IPS-NIHi7 (cell line): ENCODE measurements around the gene ATG3.
"Not testable (repeated sequence)": the region's sequence is repeated elsewhere in the genome, so short reads cannot be mapped to it uniquely, and the experiment has no call there.

Experiments
- DNase-seq: peaks from one replicate; pipeline ENCODE4 v3.0.0; 2012; ENCODE audit warnings: mixed read lengths; ENCODE audit errors: extremely low spot score

The ATG3 gene

DNA sequence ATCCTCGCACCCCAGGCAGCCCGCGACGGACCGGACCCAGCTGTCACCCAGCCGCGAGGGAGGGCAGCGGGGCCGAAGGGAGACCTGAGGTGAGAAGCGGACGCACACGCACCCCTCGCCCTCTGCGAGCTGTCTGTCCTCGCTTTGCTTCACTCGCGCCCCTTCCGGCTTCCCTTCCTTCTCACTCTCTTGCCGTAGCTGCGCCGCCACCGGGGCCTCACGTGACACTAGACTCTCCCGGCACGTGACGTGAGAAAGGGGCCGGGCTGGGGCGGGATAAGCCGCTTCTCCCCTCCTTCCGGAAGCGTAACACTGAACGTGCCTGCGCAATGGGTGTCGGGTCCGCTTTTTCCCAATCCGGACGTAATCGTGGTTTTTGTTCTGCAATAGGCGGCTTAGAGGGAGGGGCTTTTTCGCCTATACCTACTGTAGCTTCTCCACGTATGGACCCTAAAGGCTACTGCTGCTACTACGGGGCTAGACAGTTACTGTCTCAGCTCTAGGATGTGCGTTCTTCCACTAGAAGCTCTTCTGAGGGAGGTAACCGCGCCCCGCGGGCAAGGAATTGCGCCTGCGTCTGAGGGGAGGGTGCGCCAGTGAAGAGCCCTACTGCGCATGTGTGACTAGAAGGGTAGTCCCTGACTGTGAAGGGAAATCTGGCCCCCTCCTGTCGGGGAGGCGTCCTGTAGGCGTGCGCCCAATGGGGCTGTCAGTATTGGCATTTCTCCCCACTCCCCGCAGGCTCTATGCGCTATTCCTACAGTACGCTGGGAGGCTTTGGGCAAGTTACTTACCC is at the start of gene ATG3, which contains the start of gene SLC35A5:
Gene ATG3, minus strand, starts transcription at position 229 of the 796 bp plus-strand sequence. CDS start 434 bp downstream, outside the sequence.
Gene SLC35A5, plus strand, starts transcription at position 312 of the 796 bp plus-strand sequence. CDS start 1,359 bp downstream, outside the sequence.
- peak; percentile 92 for DNase-seq

DNA sequence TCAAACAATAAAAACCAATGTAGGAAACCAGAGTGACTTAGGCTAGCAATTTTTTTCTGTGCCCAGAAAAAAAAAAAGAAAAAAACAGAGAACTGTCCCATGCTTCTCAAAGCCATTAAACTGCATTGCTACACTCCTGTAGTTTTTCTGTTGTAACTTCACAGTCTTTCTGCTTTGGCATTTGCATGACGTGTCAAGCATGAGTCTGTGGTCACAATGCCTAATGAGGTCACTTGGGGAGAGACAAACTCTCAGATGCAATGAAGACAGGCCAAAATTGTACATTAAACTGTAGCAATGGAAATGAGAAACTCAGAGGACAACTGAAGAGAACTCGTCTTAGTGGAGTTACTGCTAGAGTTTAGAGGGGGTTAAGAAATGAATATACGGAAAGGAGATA is 48.4 kb upstream of the ATG3 start:
- no peak for DNase-seq

DNA sequence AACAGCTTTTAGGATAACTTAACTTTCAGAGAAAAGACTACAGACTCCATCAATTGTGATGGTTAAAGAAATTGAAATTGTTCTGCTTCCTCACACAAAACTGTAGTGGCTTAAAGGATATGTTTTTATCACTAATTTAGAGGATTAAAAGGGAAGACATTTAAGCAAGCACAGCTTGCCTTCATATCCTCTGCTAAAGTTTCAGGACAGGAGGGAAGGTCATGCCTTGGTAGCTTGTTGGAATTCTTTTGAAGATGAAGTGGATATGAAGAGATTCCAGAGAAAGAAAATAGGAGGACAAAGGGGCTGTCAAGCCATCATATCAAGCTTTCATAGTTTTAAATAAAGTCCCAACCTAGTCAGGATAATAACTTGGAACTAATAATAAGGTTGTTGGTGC is 46.1 kb upstream of the ATG3 start:
- no peak for DNase-seq

DNA sequence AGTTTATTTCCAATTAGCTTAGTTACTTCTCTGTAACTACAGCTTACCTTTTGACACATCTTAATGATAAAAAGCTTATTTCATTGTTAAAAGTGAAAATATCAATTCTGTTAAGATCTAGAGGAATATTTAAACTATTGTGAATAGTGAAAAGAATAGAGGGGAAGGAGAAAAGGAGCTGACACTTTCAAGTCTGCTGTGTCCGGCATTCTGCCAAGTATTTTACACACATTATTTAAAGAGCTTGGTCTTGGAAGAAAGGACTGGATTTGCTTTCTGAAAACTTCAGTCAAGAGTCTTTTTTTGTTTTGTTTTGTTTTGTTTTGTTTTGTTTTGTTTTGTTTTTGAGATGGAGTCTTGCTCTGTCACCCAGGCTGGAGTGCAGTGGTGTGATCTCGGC is 44.3 kb upstream of the ATG3 start:
- DNase-seq: no peak

DNA sequence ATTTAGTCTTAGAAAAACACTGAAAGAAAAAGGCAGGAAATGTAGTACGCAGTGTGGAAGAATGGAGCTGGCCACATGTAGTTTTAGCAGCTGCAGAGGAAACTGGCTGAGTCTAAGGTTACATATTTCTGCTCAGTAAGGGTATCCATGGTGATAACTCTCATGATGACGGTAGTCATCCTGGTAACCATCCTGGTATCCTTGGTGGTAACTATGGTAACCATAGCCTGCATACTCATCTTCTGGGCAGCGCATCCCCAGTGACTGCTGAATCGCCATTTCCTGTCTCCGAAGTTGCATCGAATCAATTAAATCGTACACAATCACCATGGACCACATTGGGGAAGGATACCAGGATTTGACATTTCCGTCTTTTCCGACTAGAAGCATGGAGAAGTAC is 43.5 kb upstream of the ATG3 start:
- no peak for DNase-seq

DNA sequence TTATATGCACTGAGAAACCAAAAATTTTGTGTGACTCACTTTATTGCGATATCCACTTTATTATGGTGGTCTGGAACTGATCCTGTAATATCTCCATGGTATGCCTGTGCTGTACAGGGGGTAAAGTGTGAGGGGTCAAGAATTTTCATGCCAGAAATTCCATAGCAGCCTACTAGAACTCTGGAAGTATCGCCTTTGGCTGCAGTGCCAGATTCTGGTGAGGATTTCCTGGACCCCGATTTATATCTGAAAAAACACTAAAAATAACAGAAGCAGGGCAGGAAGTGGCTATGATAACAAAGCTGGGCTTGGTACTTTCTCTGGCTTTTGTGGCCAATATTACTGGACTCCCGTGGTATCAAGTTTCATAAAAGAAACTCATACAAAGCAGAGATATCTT is 42.8 kb upstream of the ATG3 start:
- DNase-seq: no peak

DNA sequence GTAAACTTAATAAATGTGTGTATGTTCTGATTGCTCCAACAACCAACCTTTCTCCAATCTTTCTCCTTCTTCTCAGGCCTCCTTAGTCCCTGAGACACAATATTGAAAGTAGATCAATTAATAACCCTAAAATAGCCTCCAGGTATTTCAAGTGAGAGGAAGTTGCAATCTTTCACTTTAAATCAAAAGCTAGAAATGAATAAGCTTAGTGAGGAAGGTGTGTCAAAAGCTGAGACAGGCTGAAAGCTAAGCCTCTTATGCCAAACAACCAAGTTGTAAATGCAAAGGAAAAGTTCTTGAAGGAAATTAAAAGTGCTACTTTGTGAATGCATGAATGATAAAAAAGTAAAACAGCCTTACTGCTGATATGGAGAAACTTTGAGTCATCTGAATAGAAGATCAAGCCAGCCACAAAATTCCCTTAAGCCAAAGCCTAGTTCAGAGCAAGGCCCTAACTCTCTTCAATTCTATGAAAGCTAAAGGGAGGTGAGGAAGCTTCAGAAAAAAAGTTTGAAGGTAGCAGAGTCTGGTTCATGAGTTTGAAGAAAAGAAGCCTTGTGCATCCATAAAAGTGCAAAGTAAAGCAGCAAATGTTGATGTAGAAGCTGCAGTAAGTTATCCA is 40.6 kb upstream of the ATG3 start:
- no peak for DNase-seq

DNA sequence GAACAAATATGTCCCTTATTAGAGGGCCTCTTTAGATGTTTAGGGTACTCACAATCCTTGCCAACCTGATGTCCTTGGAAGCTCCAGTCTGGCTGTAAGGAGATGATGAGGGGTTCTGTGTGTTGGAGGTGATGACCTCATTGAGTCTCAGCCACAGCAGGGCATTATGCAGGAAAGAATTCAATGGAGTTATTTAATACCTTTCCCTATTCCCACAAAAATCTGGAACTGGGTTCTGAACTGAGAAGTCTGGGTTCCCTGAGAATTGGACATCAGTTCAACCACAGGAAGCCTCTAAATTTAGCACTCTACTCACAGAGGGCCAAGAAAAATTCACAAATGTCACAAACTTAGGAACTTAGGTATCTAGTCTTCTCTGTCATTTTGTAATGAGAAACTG is 37.0 kb upstream of the ATG3 start:
- no peak for DNase-seq

DNA sequence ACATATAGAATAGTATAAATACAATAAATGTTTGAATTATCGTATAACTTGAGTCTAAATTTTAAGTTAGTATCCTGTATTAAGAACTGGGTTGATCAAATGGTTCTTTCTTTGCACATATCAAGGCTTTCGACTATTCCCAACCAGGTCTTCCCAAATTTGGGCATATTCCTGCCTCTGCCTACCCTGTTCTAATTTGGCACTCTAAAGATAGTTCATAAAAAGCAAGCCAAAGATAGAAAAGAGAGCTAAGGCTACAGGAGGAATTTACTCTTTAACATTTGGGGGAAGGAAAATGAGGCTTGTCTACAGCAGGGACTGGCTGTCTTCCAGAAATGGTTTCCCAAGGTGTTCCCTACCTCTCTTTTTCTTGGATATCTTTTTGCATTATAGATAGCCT is 36.2 kb upstream of the ATG3 start:
- DNase-seq: no peak

DNA sequence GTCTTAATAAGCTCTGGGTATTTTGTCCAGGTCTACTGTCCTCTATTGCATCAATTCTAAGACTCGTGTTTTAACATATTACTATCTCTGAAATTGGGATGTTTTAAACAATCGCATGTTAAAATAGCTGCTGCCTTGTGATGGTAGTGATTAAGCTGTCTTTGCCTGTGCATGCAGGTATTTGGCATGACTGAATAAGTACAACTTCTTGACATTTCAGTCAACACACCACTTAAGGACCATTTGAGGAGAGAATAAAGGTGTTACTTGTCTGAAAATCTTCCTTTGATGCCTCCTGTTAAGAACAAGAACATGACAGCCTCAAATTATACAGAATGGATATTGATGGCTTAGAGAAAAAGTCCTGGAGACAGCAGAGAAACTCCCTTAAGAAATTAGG is 33.1 kb upstream of the ATG3 start:
- DNase-seq: no peak

DNA sequence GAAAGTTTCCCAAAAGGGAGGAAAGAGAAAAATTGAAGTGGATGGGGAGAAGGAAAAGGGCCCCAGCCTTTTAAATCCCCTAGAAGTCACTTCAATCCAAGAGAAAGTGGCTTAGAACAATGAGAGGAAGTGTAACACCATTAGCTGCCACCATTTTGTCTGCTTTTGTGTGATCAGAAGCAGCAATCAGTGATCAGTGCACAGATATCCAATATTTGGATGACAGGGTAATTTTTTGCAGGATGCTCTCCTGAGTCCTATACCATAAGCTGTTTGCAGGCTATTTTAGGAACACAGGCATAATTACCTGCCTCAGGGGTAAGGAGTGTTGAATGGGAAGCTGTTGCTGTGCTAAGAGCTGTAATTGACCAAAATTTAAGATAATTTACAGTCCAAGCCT is 31.5 kb upstream of the ATG3 start:
- DNase-seq: no peak

DNA sequence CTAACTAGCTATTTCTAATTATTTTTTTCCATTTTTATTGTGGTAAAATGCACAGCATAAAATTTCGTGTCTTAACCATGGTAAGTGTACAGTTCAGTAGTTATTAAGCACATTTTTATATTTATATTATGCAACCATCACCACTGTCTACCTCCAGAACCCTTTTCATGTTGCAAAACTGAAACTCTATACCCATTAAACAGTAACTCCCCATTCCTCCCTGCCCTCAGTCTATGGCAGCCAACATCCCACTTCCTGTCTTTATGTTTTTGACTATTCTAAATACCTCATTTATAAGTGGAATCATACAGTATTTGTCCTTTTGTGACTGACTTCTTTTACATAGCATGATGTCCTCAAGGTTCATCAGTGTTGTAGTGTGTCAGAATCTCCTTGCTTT is 25.6 kb upstream of the ATG3 start:
- DNase-seq: no peak

DNA sequence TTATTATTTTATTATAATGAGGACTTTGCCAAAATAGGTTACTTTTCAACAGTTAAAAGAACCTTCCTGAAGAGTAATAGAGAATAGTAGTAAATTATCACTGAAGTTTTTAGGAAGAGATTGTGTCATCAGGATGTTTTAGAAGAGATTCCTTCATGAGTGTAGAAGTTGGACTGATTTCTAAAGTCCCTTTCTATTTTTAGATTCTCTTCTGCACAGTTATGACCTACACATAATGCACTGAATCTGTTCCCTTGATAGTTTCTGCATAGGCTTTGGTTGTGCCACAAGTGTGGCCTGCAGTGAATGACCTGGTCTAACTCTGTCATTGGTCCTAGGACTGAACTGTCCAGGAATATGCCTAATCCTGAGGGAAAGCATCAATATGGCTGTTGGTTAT is 24.0 kb upstream of the ATG3 start:
- no peak for DNase-seq

DNA sequence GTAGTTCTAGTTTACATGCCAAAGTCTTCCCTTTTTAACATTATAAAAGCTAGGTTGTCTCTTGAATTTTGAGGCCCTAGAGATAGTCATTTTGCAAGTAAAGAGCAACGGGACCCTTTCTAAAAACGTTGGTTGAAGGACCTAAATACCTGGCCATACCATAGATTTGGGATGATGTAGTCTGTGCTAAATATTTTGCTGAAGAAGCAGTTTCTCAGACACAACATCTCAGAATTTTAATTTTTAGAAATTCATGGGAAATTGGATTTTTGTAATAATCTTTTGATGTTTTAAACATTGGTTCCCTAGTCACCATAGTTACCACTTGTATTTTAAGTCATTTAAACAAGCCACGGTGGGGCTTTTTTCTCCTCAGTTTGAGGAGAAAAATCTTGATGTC is 21.3 kb upstream of the ATG3 start:
- no peak for DNase-seq

DNA sequence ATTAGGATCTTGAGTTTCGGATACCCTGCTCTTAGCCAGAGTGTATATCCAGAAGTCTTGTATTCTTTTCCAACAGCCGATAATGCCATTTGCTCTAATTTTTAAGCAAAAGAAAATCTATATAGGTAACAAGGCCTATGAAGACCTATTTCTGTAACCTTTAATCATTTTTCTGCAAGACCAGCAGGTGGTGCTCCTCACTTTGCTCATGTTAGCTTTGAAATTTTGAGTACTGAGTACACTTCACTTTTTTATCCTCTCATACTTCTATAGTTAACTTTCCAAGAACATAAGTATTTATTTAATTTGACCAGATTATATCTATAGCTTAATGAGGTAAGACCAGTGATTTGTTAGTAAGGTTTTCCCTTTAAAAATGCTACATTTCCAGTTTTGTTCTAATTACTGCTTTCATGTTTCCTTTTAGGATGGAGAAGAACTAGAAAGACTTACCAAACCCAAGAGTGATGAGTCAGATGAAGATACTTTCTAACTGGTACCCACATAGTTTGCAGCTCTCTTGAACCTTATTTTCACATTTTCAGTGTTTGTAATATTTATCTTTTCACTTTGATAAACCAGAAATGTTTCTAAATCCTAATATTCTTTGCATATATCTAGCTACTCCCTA is 20.6 kb upstream of the ATG3 start:
- no peak for DNase-seq

DNA sequence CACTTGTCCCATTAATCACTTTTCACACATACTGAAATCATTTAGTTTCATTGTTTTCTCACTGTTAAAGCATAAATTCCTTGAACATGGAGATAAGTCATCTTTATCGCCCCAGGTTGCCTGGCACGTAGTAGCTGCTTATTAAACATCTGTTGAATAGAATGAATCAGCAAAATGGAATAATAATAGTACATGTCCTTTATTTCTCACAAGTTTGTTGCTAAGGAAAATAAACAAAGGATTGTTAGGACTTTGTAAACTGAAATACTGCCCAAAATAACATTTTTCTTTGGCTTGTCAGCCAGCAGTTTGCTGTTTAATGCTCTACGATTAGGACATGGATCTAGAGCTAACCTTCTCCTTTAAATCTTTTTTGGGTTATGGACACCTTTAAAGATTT is 17.9 kb upstream of the ATG3 start:
- DNase-seq: no peak

DNA sequence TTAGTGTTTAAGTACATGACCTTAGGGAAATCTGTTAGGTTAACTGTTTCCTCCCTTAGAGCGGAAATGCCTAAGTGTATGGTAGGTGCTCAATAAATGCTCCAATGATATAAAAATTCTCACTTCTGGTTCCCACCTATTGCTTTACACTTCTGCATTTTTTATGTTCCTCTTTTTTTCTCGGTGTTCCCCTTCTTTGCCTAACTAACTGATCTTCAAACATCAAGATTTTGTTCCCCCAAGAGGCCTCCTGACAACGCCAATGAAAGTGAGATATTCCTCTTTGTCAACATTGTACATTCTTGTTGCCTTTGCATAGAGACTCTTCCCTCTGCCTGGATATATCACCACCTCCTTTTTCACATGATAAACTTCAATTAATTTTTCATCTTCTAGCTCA is 17.5 kb upstream of the ATG3 start:
- DNase-seq: no peak

DNA sequence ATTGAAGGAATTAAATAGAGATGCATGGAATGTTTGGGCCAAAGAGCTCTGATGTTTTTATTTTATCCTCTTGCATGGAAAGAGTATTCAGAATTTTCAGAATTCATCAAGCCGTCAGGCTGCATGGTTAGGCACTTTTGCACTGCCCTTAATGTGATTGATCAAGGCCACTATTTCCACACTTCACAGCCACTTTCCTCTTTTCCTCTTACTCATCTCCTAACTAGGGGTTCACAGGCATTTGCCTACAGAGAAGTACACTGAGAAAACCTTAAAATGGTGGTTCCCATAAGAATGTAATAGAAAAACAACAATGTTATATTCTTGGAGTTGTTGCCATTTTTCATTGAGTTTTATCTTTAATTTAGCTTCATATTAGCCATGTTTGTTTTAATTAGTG is 10.9 kb upstream of the ATG3 start:
- no peak for DNase-seq

DNA sequence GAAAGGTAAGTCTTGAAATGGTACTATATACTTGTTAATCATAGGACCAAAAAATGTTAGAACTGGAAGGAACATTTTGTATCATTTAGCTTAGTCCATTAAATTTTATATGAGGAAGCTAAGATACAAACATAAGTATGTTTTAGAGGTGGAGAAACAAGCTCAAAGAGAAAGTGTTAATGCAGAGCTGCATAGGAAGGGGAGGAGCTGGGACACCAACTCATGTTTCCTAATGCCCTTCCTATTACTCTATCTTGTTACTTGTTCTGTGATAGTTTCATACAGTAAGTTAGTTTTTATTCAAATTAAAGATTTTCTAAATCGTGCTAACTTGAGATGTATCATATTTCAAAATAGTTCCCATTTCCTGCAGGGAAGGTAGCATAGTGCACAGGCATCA is 7.5 kb upstream of the ATG3 start:
- DNase-seq: no peak

DNA sequence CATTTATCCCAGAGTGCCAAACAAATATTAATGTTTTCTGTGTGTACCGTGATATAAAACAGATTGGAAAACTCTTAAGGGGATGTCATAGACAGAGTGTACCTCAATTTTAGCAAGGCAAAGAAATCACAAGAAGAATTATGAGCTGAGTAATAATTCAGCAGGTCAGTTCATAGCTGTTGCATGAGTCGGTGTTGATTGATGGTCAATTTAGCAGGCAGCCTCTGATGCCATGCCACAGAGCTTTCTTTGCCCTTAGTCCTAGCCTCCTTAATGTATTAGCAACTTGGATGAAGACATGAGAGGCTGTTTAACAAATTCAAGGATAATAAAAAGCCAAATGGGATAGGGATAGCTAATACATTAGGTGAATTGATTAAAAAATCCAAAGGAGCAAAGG is 6.9 kb upstream of the ATG3 start:
- DNase-seq: no peak

DNA sequence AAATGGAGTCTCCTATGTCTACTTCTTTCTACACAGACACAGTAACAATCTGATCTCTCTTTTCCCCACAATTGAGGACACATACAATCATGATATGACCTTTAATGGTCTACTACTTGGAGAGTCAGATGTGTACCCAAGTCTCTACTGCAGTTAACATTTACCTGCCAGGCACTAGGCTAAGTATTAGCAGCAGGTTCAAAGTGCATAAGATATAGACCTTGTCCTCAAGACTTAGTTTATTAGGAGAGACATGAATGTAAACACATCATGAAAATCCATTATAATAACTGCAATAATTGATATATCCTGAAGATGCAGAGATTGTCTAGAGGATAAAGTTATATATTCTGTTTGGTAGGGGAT is 3.2 kb upstream of the ATG3 start:
- no peak for DNase-seq

DNA sequence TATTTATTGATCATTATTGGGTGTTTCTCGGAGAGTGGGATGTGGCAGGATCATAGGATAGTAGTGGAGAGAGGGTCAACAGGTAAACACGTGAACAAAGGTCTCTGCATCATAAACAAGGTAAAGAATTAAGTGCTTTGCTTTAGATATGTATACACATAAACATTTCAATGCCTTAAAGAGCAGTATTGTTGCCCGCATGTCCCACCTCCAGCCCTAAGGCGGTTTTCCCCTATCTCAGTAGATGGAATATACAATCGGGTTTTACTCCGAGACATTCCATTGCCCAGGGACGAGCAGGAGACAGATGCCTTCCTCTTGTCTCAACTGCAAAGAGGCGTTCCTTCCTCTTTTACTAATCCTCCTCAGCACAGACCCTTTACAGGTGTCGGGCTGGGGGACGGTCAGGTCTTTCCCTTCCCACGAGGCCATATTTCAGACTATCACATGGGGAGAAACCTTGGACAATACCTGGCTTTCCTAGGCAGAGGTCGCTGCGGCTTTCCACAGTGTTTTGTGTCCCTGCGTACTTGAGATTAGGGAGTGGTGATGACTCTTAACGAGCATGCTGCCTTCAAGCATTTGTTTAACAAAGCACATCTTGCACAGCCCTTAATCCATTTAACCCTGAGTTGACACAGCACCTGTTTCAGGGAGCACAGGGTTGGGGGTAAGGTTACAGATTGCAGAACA is 2.6 kb upstream of the ATG3 start:
- DNase-seq: not testable (repeated sequence)

DNA sequence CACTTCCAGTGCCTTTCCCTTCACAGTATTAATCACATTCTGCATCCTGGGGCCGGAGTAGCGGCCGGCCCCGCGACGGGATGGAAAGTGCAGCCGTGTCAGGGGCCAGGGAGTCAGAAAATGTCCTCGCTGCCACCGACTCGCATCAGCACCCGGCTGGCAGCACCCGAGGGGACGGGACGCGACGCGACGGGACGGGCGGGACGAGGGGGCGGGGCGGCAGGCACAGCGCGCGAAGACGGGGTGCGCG is 353 bp downstream of the ATG3 start:
- DNase-seq: no peak
